Activated naive CD8-positive, alpha-beta T cell (primary cell): ENCODE results near the gene AADAC.
"Not testable (repeated sequence)": the region's sequence is repeated elsewhere in the genome, so short reads cannot be mapped to it uniquely, and the experiment has no call there.

Experiments used
- H3K27ac Mint-ChIP-seq: one replicate; pipeline ENCODE4 v1.8.0; 2021; ENCODE audit warnings: mixed read lengths
- H3K27me3 Mint-ChIP-seq: one replicate; pipeline ENCODE4 v1.8.0; 2021; ENCODE audit warnings: mixed read lengths
- H3K36me3 Mint-ChIP-seq: one replicate; pipeline ENCODE4 v1.8.0; 2021; ENCODE audit warnings: mixed read lengths
- H3K4me1 Mint-ChIP-seq: one replicate; pipeline ENCODE4 v1.8.0; 2021; ENCODE audit warnings: low read depth, mixed read lengths
- H3K4me3 Mint-ChIP-seq: one replicate; pipeline ENCODE4 v1.8.0; 2021; ENCODE audit warnings: mild to moderate bottlenecking, mixed read lengths
- H3K9me3 Mint-ChIP-seq: one replicate; pipeline ENCODE4 v1.8.0; 2021; ENCODE audit warnings: low read depth, mixed read lengths

AADAC gene

GRCh38 chr3:151818361-151818760, 4.4 kb downstream of the AADAC start:
- Mint-ChIP-seq H3K9me3 (no peaks in the 10 kb centered on the region), H3K27ac (no peak overlapping the region), H3K4me3 (no peak overlapping the region), H3K4me1 (no peaks in the 10 kb centered on the region), H3K36me3 (no peaks in the 10 kb centered on the region), H3K27me3 (peaks cover 2% of the 10 kb centered on the region)

DNA sequence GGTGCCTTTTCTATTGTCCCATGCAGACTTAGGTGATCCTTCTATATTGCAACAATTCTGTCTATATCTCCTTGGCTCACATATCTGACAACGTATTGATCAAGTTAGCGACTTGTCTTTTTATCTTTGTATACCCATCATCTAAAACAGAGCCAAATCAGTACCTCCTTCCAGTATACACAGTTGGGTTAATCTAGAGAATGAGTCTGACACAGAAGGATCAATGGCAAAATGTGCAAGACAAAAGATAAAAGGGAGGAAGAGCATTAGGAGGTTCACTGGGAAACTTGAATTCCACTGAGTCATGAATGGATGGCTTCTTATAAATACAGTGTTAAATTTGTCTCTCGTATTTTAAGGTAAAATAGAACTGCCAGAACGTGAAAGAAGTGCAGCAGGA, 6.0 kb downstream of the AADAC start:
- H3K27me3 Mint-ChIP-seq = peaks cover 2% of the 10 kb centered on the region

DNA sequence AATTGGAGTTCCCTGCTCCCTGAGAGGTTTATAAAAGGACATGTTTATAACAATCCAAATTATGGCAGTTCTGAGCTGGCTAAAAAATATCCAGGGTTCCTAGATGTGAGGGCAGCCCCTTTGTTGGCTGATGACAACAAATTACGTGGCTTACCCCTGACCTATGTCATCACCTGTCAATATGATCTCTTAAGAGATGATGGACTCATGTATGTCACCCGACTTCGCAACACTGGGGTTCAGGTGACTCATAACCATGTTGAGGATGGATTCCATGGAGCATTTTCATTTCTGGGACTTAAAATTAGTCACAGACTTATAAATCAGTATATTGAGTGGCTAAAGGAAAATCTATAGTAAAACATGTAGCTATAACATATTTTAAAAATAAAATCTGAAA, 13.9 kb downstream of the AADAC start:
- peaks cover 7% of the 10 kb centered on the region for H3K27me3 Mint-ChIP-seq
- H3K4me3 Mint-ChIP-seq = no peak overlapping the region
- no peak overlapping the region for H3K27ac Mint-ChIP-seq

More for the DNA sequence above, 6.0 kb downstream of the AADAC start:
- Mint-ChIP-seq H3K4me3 (no peak overlapping the region), H3K9me3 (no peaks in the 10 kb centered on the region), H3K4me1 (no peaks in the 10 kb centered on the region), H3K36me3 (no peaks in the 10 kb centered on the region), H3K27ac (no peak overlapping the region)

GRCh38 chr3:151835751-151836525, 22.0 kb downstream of the AADAC start:
- no peaks in the 10 kb centered on the region for H3K36me3 Mint-ChIP-seq
- peaks cover 7% of the 10 kb centered on the region for H3K27me3 Mint-ChIP-seq
- H3K27ac Mint-ChIP-seq = no peak overlapping the region
- no peak overlapping the region for H3K4me3 Mint-ChIP-seq
- no peaks in the 10 kb centered on the region for H3K9me3 Mint-ChIP-seq
- H3K4me1 Mint-ChIP-seq = no peaks in the 10 kb centered on the region

More for the DNA sequence above, 13.9 kb downstream of the AADAC start:
- H3K36me3 Mint-ChIP-seq = no peaks in the 10 kb centered on the region
- no peaks in the 10 kb centered on the region for H3K4me1 Mint-ChIP-seq
- no peaks in the 10 kb centered on the region for H3K9me3 Mint-ChIP-seq

GRCh38 chr3:151837057-151837456, 23.1 kb downstream of the AADAC start:
- H3K4me3 Mint-ChIP-seq = no peak overlapping the region
- H3K27me3 Mint-ChIP-seq = peaks cover 7% of the 10 kb centered on the region
- H3K9me3 Mint-ChIP-seq = no peaks in the 10 kb centered on the region
- no peak overlapping the region for H3K27ac Mint-ChIP-seq
- H3K4me1 Mint-ChIP-seq = no peaks in the 10 kb centered on the region
- no peaks in the 10 kb centered on the region for H3K36me3 Mint-ChIP-seq

DNA sequence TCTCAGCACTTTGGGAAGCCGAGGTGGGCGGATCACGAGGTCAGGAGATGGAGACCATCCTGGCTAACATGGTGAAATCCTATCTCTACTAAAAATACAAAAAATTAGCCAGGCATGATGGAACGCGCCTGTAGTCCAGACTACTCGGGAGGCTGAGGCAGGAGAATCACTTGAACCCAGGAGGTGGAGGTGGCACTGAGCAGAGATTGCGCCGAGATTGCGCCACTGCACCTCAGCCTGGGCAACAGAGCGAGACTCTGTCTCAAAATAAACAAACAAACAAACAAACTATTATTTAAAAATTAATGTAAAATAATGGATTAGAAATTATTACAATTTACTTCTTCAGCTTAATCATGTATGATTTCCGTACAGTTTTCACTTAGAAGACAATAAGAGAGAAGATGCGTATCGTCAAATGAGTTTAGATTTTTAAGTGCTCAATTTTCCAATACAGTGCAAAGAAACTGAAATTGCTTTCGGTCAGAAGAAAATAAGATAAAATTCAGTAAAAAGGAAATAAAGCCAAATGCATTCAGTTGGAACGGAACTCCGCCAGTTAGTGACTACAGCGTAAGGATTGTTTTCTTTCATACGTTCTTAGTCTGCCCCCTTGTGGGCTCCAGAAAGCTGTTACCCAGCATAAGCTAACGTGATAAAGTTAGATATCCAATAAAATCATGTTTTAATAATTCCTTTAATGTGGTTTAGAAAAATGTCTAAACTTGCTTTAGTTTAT, 24.8 kb downstream of the AADAC start:
- Mint-ChIP-seq H3K4me1 (no peaks in the 10 kb centered on the region), H3K9me3 (no peaks in the 10 kb centered on the region), H3K27me3 (peaks cover 3% of the 10 kb centered on the region), H3K36me3 (no peaks in the 10 kb centered on the region), H3K4me3 (no peak overlapping the region), H3K27ac (no peak overlapping the region)

- no peaks in the 10 kb centered on the region for H3K36me3 Mint-ChIP-seq
- H3K27me3 Mint-ChIP-seq = peaks cover 3% of the 10 kb centered on the region
- no peak overlapping the region for H3K4me3 Mint-ChIP-seq
- no peak overlapping the region for H3K27ac Mint-ChIP-seq
- no peaks in the 10 kb centered on the region for H3K9me3 Mint-ChIP-seq
- no peaks in the 10 kb centered on the region for H3K4me1 Mint-ChIP-seq
Measured at GRCh38 chr3:151839313-151839631, 25.4 kb downstream of the AADAC start.

GRCh38 chr3:151841801-151842200, 27.9 kb downstream of the AADAC start:
- Mint-ChIP-seq H3K27ac (no peak overlapping the region), H3K4me1 (no peaks in the 10 kb centered on the region), H3K4me3 (no peak overlapping the region), H3K27me3 (no peaks in the 10 kb centered on the region), H3K36me3 (no peaks in the 10 kb centered on the region), H3K9me3 (no peaks in the 10 kb centered on the region)

- Mint-ChIP-seq H3K36me3 (no peaks in the 10 kb centered on the region), H3K27ac (no peak overlapping the region), H3K4me3 (no peak overlapping the region), H3K4me1 (no peaks in the 10 kb centered on the region), H3K9me3 (no peaks in the 10 kb centered on the region), H3K27me3 (no peaks in the 10 kb centered on the region)
Measured at GRCh38 chr3:151843275-151843674, 29.4 kb downstream of the AADAC start.

DNA sequence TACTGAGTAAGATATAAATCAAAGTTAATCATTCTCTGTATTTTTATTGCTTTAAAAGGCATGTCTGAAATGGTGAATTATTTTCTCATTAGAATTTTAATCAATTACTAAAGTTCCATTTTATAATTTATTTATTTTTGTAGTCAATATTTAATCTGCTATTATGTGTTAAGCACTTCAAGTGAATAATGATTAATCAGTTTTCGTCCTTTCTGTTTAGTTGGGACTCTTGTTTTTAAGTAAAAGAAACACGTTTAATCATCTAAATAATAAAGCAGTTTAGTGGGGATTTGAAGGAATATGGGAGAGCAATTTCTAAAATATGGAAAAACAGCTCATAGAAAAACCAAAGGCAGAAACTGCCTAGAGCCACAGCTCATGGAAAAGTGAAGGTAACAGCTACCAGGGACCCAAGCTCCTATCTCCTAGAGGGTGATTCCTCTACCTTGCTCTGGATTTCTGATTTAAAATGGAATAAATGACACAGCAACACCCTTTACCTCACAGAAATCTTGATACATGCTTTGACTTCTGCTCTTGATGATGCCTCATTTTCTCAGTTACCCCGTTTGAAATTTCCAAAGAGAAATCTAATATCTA, 31.5 kb downstream of the AADAC start:
- H3K4me1 Mint-ChIP-seq = no peaks in the 10 kb centered on the region
- H3K27me3 Mint-ChIP-seq = no peaks in the 10 kb centered on the region
- peaks cover 5% of the 10 kb centered on the region for H3K9me3 Mint-ChIP-seq
- no peaks in the 10 kb centered on the region for H3K36me3 Mint-ChIP-seq
- no peak overlapping the region for H3K4me3 Mint-ChIP-seq
- H3K27ac Mint-ChIP-seq = no peak overlapping the region

GRCh38 chr3:151850065-151850464, 36.1 kb downstream of the AADAC start:
- not testable (repeated sequence) for H3K36me3 Mint-ChIP-seq, H3K27me3 Mint-ChIP-seq, H3K9me3 Mint-ChIP-seq, H3K4me1 Mint-ChIP-seq, H3K27ac Mint-ChIP-seq, H3K4me3 Mint-ChIP-seq

GRCh38 chr3:151852074-151852811, 38.3 kb downstream of the AADAC start:
- H3K9me3 Mint-ChIP-seq = peaks cover 5% of the 10 kb centered on the region

DNA sequence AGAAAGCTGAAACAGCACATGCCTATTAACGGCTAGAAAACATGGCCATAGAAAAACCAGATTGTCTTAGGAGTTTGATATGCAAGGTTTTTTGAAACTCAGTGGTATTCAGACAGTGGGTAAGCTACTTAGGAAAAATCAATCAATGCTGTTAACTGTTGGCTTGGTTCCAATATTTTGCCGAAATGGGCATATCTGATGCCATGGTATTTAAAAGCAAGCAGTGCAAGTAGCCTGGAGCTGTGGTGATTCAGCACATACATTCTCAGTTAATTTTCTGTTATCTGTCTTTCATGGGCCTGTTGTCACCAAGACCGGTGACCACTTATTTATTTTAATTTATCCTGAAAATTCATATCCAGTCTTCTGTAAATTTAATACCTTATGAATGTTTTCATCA, 42.2 kb downstream of the AADAC start:
- Mint-ChIP-seq H3K27me3 (peaks cover 1% of the 10 kb centered on the region), H3K36me3 (no peaks in the 10 kb centered on the region), H3K9me3 (no peaks in the 10 kb centered on the region), H3K4me1 (no peaks in the 10 kb centered on the region), H3K4me3 (no peak overlapping the region), H3K27ac (no peak overlapping the region)

More at GRCh38 chr3:151852074-151852811, 38.3 kb downstream of the AADAC start:
- H3K27me3 Mint-ChIP-seq = peaks cover 1% of the 10 kb centered on the region
- H3K4me3 Mint-ChIP-seq = no peak overlapping the region
- no peaks in the 10 kb centered on the region for H3K36me3 Mint-ChIP-seq
- no peak overlapping the region for H3K27ac Mint-ChIP-seq
- H3K4me1 Mint-ChIP-seq = no peaks in the 10 kb centered on the region

DNA sequence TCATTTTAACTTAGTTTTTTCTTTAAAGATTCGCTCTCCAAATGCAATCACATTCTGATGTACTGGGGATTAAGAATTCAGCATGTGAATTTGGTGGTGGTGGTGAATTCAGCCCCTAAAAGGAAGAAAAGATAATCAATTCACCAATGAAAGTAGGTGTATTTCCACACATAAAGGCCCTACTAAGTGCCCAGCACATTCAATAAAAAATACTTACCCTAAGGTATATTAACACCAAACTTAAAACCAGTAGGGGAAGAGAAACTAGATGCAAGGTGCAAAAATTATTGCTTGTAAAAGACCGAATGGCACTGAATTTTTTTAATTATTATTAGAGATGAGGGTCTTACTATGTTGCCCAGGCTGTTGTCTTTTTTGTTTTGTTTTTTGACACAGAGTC, 42.7 kb downstream of the AADAC start:
- H3K4me3 Mint-ChIP-seq = no peak overlapping the region
- H3K27ac Mint-ChIP-seq = no peak overlapping the region
- no peaks in the 10 kb centered on the region for H3K4me1 Mint-ChIP-seq
- no peaks in the 10 kb centered on the region for H3K9me3 Mint-ChIP-seq
- no peaks in the 10 kb centered on the region for H3K36me3 Mint-ChIP-seq
- peaks cover 1% of the 10 kb centered on the region for H3K27me3 Mint-ChIP-seq

- Mint-ChIP-seq H3K27ac (no peak overlapping the region), H3K27me3 (peaks cover 1% of the 10 kb centered on the region), H3K9me3 (no peaks in the 10 kb centered on the region), H3K4me3 (no peak overlapping the region), H3K4me1 (no peaks in the 10 kb centered on the region), H3K36me3 (no peaks in the 10 kb centered on the region)
Measured at GRCh38 chr3:151859233-151859673, 45.3 kb downstream of the AADAC start.
